ENCODE measurements around the gene NCEH1. TPM values are rescaled to one million over a fixed set of nuclear protein-coding genes. Genes with fewer than 3 reads are reported as not detected.
"Not testable (repeated sequence)": the region's sequence is repeated elsewhere in the genome, so short reads cannot be mapped to it uniquely, and the experiment has no call there.

Gene NCEH1
- total and polyA plus RNA-seq, 2 of the 4 experiments (the other 2 are of a cell fraction): 22.3 to 23.3 TPM

DNA sequence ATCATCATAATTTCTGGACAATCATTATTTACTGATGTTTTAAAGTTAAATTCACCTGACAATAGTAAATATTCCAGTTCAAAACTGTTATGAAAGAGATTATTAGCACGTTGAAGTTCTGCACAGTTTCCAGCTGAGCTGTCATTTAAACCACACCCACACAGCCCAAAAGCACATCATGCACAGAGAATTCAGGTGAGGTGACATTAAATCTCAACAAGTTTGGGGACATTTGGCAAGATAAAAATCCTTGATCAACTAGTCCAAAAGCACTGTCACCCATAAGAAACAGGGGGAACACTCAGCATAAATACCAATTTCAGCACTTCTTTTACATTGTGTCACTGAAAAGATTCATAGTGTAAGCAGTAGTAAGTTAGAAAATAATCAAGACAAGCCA is 6.9 kb downstream of the NCEH1 start:
- H2AFZ ChIP-seq (replicated peaks; ENCODE audit: low read length, poor library complexity): no peak overlapping the region
- no peak overlapping the region for H2AK5ac ChIP-seq (ENCODE audit: low read depth, low read length)
- H3K4me3 ChIP-seq (ENCODE audit: insufficient read depth, low read depth, low read length): no peak overlapping the region
- ChIA-PET POLR2A (ENCODE audit: unreplicated experiment) (no interaction called here), CTCF (no interaction called here)
- no peak overlapping the region for H3K9ac ChIP-seq (ENCODE audit: low read depth, low read length)
- no peak overlapping the region; the same call in 1 of the 2 replicates for H4K5ac ChIP-seq (ENCODE audit: low read depth, low read length)
- H3K56ac ChIP-seq (ENCODE audit: extremely low read depth, insufficient read depth, low read length): no peak overlapping the region
- no peaks in the 10 kb centered on the region for H3K36me3 ChIP-seq (ENCODE audit: control insufficient read depth, insufficient read depth, low read length)
- BruUV-seq (replicated peaks): no TSS peak
- no peak overlapping the region for H2BK15ac ChIP-seq (ENCODE audit: low read depth, low read length)
- H3K23ac ChIP-seq (ENCODE audit: low read depth, low read length): no peak overlapping the region
- H3K79me1 ChIP-seq (ENCODE audit: low read depth in 1 of 2, low read length in 2 of 2): peaks cover 36 to 66% of the 10 kb centered on the region in 2 experiments
- H3K4me1 ChIP-seq (ENCODE audit: control insufficient read depth, insufficient read depth, low read length): peaks cover 5% of the 10 kb centered on the region
- no peak overlapping the region for H2AK9ac ChIP-seq (replicated peaks; ENCODE audit: low read depth, low read length, poor library complexity)
- H2BK120ac ChIP-seq (ENCODE audit: low read depth, low read length): no peak overlapping the region
- H3K9me3 ChIP-seq (ENCODE audit: control insufficient read depth, insufficient read depth, low read length): no peaks in the 10 kb centered on the region
- in situ Hi-C loops (cut with MboI; ENCODE audit: low sequenced_read_pairs) (no loop called here), intact Hi-C loops (cut with micrococcal nuclease) (no loop called here), dilution Hi-C loops (cut with HindIII; ENCODE audit: low sequenced_read_pairs, unreplicated experiment) (no loop called here)
- H4K20me1 ChIP-seq (ENCODE audit: insufficient read depth, low read length): peaks cover 9% of the 10 kb centered on the region
- no peak overlapping the region for H3K18ac ChIP-seq (ENCODE audit: low read depth, low read length)
- H2BK5ac ChIP-seq (ENCODE audit: low read depth, low read length, poor library complexity, severe bottlenecking): no peak overlapping the region
- no peak overlapping the region for H3K27ac ChIP-seq (ENCODE audit: insufficient read depth, low read length)
- no peak overlapping the region for H3K4ac ChIP-seq (ENCODE audit: low read depth, low read length)
- H3K9me1 ChIP-seq (ENCODE audit: insufficient read depth, low read length): peaks cover 20% of the 10 kb centered on the region; the same call in 1 of the 2 replicates
- no peak overlapping the region for H3K4me2 ChIP-seq (ENCODE audit: low read depth, low read length)
- H4K8ac ChIP-seq (ENCODE audit: low read depth in 2 of 2, low read length in 2 of 2): no peak overlapping the region
- ATAC-seq (ENCODE audit: low read depth) (no peak), DNase-seq (no peak)
- TF ChIP-seq MAZ (IDR thresholded peaks at IDR 0.05; ENCODE audit: borderline replicate concordance, low read depth, low read length): no peak
- H3K14ac ChIP-seq (replicated peaks; ENCODE audit: low read depth, low read length): no peak overlapping the region
- H2BK20ac ChIP-seq (ENCODE audit: low read depth, low read length): no peak overlapping the region
- no peak overlapping the region for H4K91ac ChIP-seq (ENCODE audit: insufficient read depth, low read depth, low read length)
- WGBS, 2 experiments (ENCODE audit: extremely low coverage in 2 of 2, insufficient read length in 1 of 2): no CpG with 5 or more reads among the region's 1 CpG
- H3K27me3 ChIP-seq (ENCODE audit: control insufficient read depth, insufficient read depth, low read length): no peaks in the 10 kb centered on the region

- H3K18ac ChIP-seq (ENCODE audit: low read depth, low read length); H3K9me3 ChIP-seq (ENCODE audit: control insufficient read depth, insufficient read depth, low read length); H3K4ac ChIP-seq (ENCODE audit: low read depth, low read length); H4K5ac ChIP-seq (ENCODE audit: low read depth, low read length); H3K27me3 ChIP-seq (ENCODE audit: control insufficient read depth, insufficient read depth, low read length); H2AK9ac ChIP-seq (replicated peaks; ENCODE audit: low read depth, low read length, poor library complexity); H4K91ac ChIP-seq (ENCODE audit: insufficient read depth, low read depth, low read length); H2BK15ac ChIP-seq (ENCODE audit: low read depth, low read length); H3K14ac ChIP-seq (replicated peaks; ENCODE audit: low read depth, low read length); H3K4me3 ChIP-seq (ENCODE audit: insufficient read depth, low read depth, low read length); H3K56ac ChIP-seq (ENCODE audit: extremely low read depth, insufficient read depth, low read length); H2AK5ac ChIP-seq (ENCODE audit: low read depth, low read length); in situ Hi-C loops (cut with MboI; ENCODE audit: low sequenced_read_pairs); POLR2A ChIA-PET (ENCODE audit: unreplicated experiment); H2AFZ ChIP-seq (replicated peaks; ENCODE audit: low read length, poor library complexity); BruUV-seq (replicated peaks); ATAC-seq (ENCODE audit: low read depth); H3K9ac ChIP-seq (ENCODE audit: low read depth, low read length); H4K8ac ChIP-seq (ENCODE audit: low read depth in 2 of 2, low read length in 2 of 2); H2BK120ac ChIP-seq (ENCODE audit: low read depth, low read length); H2BK20ac ChIP-seq (ENCODE audit: low read depth, low read length); H3K27ac ChIP-seq (ENCODE audit: insufficient read depth, low read length); dilution Hi-C loops (cut with HindIII; ENCODE audit: low sequenced_read_pairs, unreplicated experiment); H3K4me2 ChIP-seq (ENCODE audit: low read depth, low read length); intact Hi-C loops (cut with micrococcal nuclease); DNase-seq; H4K20me1 ChIP-seq (ENCODE audit: insufficient read depth, low read length); H3K4me1 ChIP-seq (ENCODE audit: control insufficient read depth, insufficient read depth, low read length); CTCF ChIA-PET; H2BK5ac ChIP-seq (ENCODE audit: low read depth, low read length, poor library complexity, severe bottlenecking); H3K36me3 ChIP-seq (ENCODE audit: control insufficient read depth, insufficient read depth, low read length); H3K23ac ChIP-seq (ENCODE audit: low read depth, low read length): not testable (repeated sequence)
- WGBS, 2 experiments (ENCODE audit: extremely low coverage in 2 of 2, insufficient read length in 1 of 2): no CpG with 5 or more reads among the region's 3 CpGs
- H3K79me1 ChIP-seq (ENCODE audit: low read depth in 1 of 2, low read length in 2 of 2): peaks cover 41 to 55% of the 10 kb centered on the region in 2 experiments
- H3K9me1 ChIP-seq (ENCODE audit: insufficient read depth, low read length): peaks cover 19% of the 10 kb centered on the region; the same call in 1 of the 2 replicates
These were observed 8.1 kb downstream of the NCEH1 start for GRCh38 chr3:172702731-172703130.

Data from IMR-90 (cell line).